A172 (cell line): ENCODE results near the gene OGFOD2. TPM values are rescaled to one million over a fixed set of nuclear protein-coding genes. Genes with fewer than 3 reads are reported as not detected.

Source experiments
- DNase-seq: peaks from one replicate; pipeline ENCODE4 v3.0.0-alpha.2; 2015; ENCODE audit warnings: low spot score
- total RNA-seq: library from RNA; depleted of rRNA; stranded (reverse); fragments of >200 nt; shearing (Covaris generic); gene quantifications from 2 replicates; pipeline ENCODE4 v1.2.3, GENCODE V29; 2014

Gene OGFOD2
- total RNA-seq, 1 experiment from 2014 or later = 20.9 TPM

DNA sequence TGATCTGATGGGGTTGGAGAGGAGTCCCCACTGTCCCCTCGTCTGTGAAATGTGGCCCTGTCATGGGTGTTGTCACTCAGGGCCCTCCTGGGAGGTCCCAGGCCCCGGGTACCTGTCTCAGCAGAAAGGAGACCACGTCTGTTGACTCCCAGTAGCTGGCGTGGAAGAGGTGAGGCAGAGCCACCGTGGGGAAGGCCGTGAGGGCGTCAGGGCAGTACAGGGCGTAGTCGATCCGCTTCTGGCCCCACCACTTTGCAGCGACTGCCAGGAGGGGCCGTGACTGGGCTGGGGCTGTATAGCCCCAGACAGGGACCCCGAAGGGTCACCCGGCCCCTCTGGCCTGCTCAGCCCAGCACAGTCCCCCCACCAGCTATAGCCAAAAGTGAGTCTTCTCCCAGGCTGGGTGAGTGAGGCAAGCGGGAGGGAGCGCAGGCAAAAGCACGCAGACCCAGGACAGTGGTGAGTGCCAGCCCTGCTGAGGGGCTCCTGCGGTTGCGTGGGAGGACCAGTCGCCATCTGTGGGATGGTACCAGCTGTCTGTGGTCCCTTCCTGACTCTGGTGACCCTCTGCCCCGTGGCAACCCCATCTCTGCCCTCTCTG lies 13.7 kb downstream of the OGFOD2 start:
- DNase-seq = no peak

DNA sequence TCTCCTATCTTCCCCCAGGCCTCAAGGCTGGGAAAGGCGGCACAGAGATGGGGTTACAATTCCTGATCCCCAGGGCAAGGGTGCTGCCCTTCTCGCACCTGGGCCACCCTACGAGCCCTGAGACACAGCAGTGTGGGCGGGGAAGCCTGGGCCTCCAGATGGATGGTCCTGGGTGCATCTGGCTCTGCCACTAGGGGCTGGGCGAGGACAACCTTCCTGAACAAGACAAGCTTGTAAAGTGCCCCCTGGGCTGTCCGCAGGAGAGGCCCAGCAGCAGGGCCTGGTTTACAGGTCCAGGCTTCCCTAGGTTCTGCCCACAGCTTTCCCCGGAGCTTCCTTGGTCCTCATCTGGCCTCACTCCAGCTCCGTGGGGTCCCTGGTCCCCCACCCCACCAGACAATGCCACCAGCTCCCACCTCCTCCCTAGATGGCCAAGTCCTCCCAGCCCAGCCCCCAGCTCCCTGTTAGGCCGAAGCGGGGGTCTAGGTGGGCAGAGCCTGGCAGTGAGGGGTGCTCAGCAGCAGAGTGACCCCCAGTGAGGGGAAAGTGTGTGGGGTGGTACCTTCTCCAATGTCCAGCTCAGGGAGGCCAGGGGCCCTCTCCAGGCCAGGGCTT lies 14.3 kb downstream of the OGFOD2 start:
- no peak for DNase-seq

GRCh38 chr12:122989874-122990419 lies 14.9 kb downstream of the OGFOD2 start:
- no peak for DNase-seq

- DNase-seq = no peak
Measured at GRCh38 chr12:122990561-122990960, 15.5 kb downstream of the OGFOD2 start.

GRCh38 chr12:122990961-122991622 lies 16.0 kb downstream of the OGFOD2 start:
- no peak for DNase-seq

DNA sequence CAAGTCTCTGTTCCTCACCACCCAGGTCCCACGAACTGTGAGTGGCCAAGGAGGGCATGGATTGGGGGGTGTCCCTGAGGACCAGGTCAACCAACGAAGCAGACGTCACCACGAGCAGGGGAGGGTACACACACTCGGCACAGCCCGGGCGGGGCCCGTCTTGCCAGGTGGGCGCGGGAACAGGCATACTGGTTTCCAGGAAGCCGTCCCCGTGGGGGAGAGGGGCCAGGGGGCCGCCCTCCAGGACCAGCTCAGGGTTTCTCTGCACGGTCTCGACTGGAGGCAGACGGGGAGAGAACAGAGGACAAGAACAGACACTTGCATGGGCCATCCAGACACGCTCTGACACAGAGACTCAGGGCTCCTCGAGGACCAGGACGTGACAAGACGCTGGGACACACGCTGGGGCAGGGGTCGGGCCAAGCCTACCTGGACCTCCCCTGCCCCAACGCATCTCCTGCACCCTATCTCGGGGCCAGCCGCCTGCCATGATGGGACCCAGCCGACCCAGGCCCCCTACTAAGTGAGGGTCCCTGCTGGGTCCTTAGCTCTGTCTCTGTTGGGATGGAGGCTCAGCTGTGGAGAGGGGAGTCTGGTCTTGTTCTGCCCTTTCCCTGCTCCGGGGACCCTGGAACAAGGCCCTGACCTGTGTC lies 16.7 kb downstream of the OGFOD2 start:
- no peak for DNase-seq

DNA sequence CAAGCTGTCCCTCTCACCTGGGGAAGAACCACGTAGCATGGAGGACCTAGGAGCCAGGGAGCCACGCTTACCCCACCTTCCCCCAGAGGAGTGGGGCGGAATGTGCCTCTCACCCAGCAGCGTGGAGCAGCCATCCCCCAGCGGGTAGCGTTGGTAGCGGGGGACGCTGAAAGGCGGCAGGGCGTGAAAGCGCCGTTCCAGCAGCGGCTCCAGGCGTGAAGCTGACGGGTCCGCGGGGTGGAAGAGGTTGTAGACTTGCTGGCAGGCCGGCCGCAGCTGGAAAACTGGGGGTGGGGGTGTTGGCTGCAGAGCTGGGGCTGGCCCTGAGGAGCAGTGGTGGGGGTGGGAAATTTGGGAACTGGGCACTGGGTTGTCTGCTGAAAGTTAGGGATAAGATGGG lies 17.3 kb downstream of the OGFOD2 start:
- no peak for DNase-seq

DNA sequence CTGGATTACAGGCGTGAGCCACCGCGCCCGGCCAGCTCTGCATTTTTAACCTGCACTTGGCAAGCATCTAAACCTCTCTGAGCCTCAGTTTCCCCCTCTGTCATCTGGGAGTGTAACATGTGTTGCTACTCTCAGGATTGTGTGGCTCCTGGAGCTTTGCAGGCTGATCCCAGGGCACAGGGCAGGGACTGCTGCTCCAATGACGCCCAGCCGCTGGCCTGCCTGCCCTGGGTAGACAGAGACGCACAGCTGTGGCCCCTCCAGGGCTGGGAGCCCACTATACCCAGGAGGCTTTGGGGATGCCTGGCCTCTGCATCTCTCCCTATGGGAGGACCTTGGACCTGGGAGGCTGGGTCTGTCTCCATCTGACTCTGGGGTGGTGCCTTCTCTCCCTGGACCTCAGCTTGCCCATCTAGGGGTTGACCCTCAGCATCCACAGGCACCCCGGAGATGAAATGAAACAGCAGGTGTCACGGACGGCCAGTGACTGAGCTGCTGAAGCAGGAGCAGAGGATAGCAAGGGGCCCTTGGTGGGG lies 19.2 kb downstream of the OGFOD2 start:
- DNase-seq = no peak

GRCh38 chr12:122994781-122995502 lies 19.9 kb downstream of the OGFOD2 start:
- DNase-seq = no peak

GRCh38 chr12:122995503-122996187 lies 20.6 kb downstream of the OGFOD2 start:
- DNase-seq = no peak

- no peak for DNase-seq
Measured at GRCh38 chr12:122996188-122996601, 21.2 kb downstream of the OGFOD2 start.

- DNase-seq = no peak
Measured at GRCh38 chr12:122996621-122997342, 21.7 kb downstream of the OGFOD2 start.

GRCh38 chr12:122997343-122998250 lies 22.6 kb downstream of the OGFOD2 start:
- no peak for DNase-seq

GRCh38 chr12:122998316-122998715 lies 23.3 kb downstream of the OGFOD2 start:
- DNase-seq = no peak

- DNase-seq = no peak
Measured at GRCh38 chr12:122999196-122999946, 24.3 kb downstream of the OGFOD2 start.

GRCh38 chr12:122999986-123000420 lies 25.0 kb downstream of the OGFOD2 start:
- DNase-seq = no peak

GRCh38 chr12:123000578-123000977 lies 25.5 kb downstream of the OGFOD2 start:
- DNase-seq = no peak

DNA sequence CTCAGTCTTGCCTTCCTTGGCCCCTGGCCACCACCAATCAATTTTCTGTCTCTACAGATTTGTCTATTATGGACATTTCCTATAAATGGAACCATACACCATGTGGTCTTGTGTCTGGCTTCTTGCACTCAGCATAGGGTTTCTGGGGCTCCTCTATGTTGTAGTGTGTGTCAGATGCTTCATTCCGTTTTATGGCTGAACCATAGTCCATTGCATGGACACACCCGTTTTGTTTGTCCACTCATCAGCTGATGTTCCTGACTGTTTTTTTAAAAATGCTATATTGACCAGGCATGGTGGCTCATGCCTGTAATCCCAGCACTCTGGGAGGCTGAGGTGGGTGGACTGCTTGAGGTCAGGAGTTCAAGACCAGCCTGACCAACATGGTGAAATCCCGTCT lies 26.4 kb downstream of the OGFOD2 start:
- no peak for DNase-seq
